HCT116 (cell line): Measurements from ENCODE around the gene HGF. TPM values are rescaled to one million over a fixed set of nuclear protein-coding genes. Genes with fewer than 3 reads are reported as not detected.

Experiments used
- ATAC-seq: fragments of 200-7000 bp; cut with Tn5 transposase; 2 replicates; pipeline ENCODE4 v1.9.1; 2020; ENCODE audit warnings: mild to moderate bottlenecking, moderate library complexity
- BruUV-seq: library from RNA; stranded (reverse); fragments of 400-500 nt; replicated peaks from 2 replicates; lab custom pipeline; 2021; lab: Mats Ljungman, UMichigan
- CTCF ChIA-PET: fragments of 300-600 bp; sonication (Branson Sonifier 250); formaldehyde crosslinking; loops from one replicate; lab custom pipeline; 2021; ENCODE audit warnings: antibody characterized with exemption; lab: Charles Lee
- POLR2A ChIA-PET: fragments of 300-600, 350-600 bp; sonication (Branson Sonifier 250); formaldehyde crosslinking; loops from one replicate; lab custom pipeline; 2021; ENCODE audit warnings: antibody characterized with exemption; lab: Charles Lee
- RAD21 ChIA-PET, 2 experiments: fragments of 300-600 bp; sonication (Branson Sonifier 250); formaldehyde crosslinking; loops; one replicate each; lab custom pipeline; 2023; ENCODE audit warnings: low total read pairs in 2 of 2; ENCODE audit not compliant: uncharacterized antibody in 2 of 2, unreplicated experiment in 2 of 2, low non-redundant PET in 1 of 2; lab: Charles Lee
- DNase-seq: peaks from one replicate; pipeline ENCODE4 v3.0.0-alpha.2; 2010; ENCODE audit warnings: low read depth, low spot score
- H2AFZ ChIP-seq: fragments of 200-600 bp; shearing (Covaris generic), sonication (generic); 2 replicates; pipeline ENCODE4 v1.6.1; 2017; ENCODE audit warnings: low read depth, mixed run types, mixed read lengths, antibody characterized with exemption, low read length; ENCODE audit not compliant: poor library complexity, severe bottlenecking
- H3K27ac ChIP-seq: 2 replicates; pipeline ENCODE4 v1.5.1; 2012; ENCODE audit warnings: low read depth, low read length
- H3K27me3 ChIP-seq: fragments of 200-600 bp; sonication (generic); 2 replicates; pipeline ENCODE4 v1.6.1; 2016; ENCODE audit warnings: mixed run types, low read length, mixed read lengths; ENCODE audit not compliant: insufficient read depth
- H3K36me3 ChIP-seq, 2 experiments: fragments of 200-500 bp in 1 of 2; fragments of 200-600 bp in 1 of 2; sonication (Bioruptor generic) in 1 of 2; sonication (generic) in 1 of 2; 2 replicates each; pipeline versions ENCODE4 v1.5.1 to v1.6.1; 2014 to 2016; ENCODE audit warnings: low read length in 2 of 2, inconsistent platforms in 1 of 2, mixed read lengths in 1 of 2, mixed run types in 1 of 2; ENCODE audit not compliant: insufficient read depth in 2 of 2, control insufficient read depth in 1 of 2
- H3K4me1 ChIP-seq, 2 experiments: fragments of 200-600 bp in 1 of 2; sonication (generic) in 1 of 2; 2 replicates each; pipeline versions ENCODE4 v1.5.1 to v1.6.1; 2012 to 2017; ENCODE audit warnings: low read length in 2 of 2, inconsistent platforms in 1 of 2, mild to moderate bottlenecking in 1 of 2, mixed read lengths in 1 of 2, mixed run types in 1 of 2, moderate library complexity in 1 of 2; ENCODE audit not compliant: insufficient read depth in 2 of 2, control insufficient read depth in 1 of 2
- H3K4me2 ChIP-seq: fragments of 200-600 bp; sonication (generic); 2 replicates; pipeline ENCODE4 v1.6.1; 2017; ENCODE audit warnings: mixed run types, low read length, mixed read lengths
- H3K4me3 ChIP-seq, 2 experiments: fragments of 200-600 bp in 1 of 2; sonication (generic) in 1 of 2; replicated peaks in 1 of 2; 2 replicates each; pipeline ENCODE4 v1.5.1; 2011 to 2016; ENCODE audit warnings: low read length in 2 of 2, control low read depth in 1 of 2, low read depth in 1 of 2, mild to moderate bottlenecking in 1 of 2, mixed read lengths in 1 of 2, mixed run types in 1 of 2
- H3K79me2 ChIP-seq: fragments of 200-600 bp; sonication (generic); 2 replicates; pipeline ENCODE4 v1.6.1; 2017; ENCODE audit warnings: mild to moderate bottlenecking, mixed run types, low read length, moderate library complexity, mixed read lengths; ENCODE audit not compliant: insufficient read depth
- H3K9ac ChIP-seq: fragments of 200-600 bp; sonication (generic); 2 replicates; pipeline ENCODE4 v1.6.1; 2016; ENCODE audit warnings: low read length, mixed read lengths
- H3K9me2 ChIP-seq: fragments of 200-600 bp; sonication (generic), shearing (Covaris generic); 2 replicates; pipeline ENCODE4 v1.6.1; 2017; ENCODE audit warnings: mixed run types, mild to moderate bottlenecking, moderate library complexity; ENCODE audit not compliant: insufficient read depth
- H3K9me3 ChIP-seq, 2 experiments: fragments of 200-500 bp in 1 of 2; fragments of 200-600 bp in 1 of 2; sonication (Bioruptor generic) in 1 of 2; sonication (generic) in 1 of 2; 2 replicates each; pipeline ENCODE4 v1.6.1; 2014 to 2017; ENCODE audit warnings: low read length in 2 of 2, mixed read lengths in 2 of 2, inconsistent platforms in 1 of 2, low read depth in 1 of 2, mild to moderate bottlenecking in 1 of 2, mixed run types in 1 of 2, moderate library complexity in 1 of 2; ENCODE audit not compliant: control insufficient read depth in 1 of 2, insufficient read depth in 1 of 2
- H4K20me1 ChIP-seq: fragments of 200-600 bp; sonication (generic), shearing (Covaris generic); 2 replicates; pipeline ENCODE4 v1.6.1; 2017; ENCODE audit warnings: mixed run types, mild to moderate bottlenecking, moderate library complexity; ENCODE audit not compliant: insufficient read depth
- ATF3 ChIP-seq: IDR thresholded peaks from 2 replicates; pipeline ENCODE4 v1.6.1; 2012
- CBX3 ChIP-seq: IDR thresholded peaks from 2 replicates; pipeline ENCODE4 v1.6.1; 2012; ENCODE audit warnings: low read depth
- CEBPB ChIP-seq: IDR thresholded peaks from 2 replicates; pipeline ENCODE4 v1.6.1; 2012; ENCODE audit warnings: low read depth
- CTCF ChIP-seq, 3 experiments: fragments of 200-600 bp in 1 of 3; sonication (generic) in 1 of 3; IDR thresholded peaks in 2 of 3; conservative IDR thresholded peaks in 1 of 3; 2 replicates each; pipeline ENCODE4 v1.5.1; 2012 to 2017; ENCODE audit warnings: low read depth in 2 of 3, low read length in 2 of 3, antibody characterized with exemption in 1 of 3, borderline replicate concordance in 1 of 3, control low read depth in 1 of 3, mild to moderate bottlenecking in 1 of 3, mixed read lengths in 1 of 3, mixed run types in 1 of 3, moderate library complexity in 1 of 3; ENCODE audit not compliant: insufficient read depth in 1 of 3
- EGR1 ChIP-seq: IDR thresholded peaks from 2 replicates; pipeline ENCODE4 v1.6.1; 2012; ENCODE audit warnings: low read depth
- EZH2phosphoT487 ChIP-seq: fragments of 200-600 bp; IDR thresholded peaks from 2 replicates; pipeline ENCODE4 v1.6.1; 2018; ENCODE audit warnings: antibody characterized with exemption, borderline replicate concordance
- RAD21 ChIP-seq: IDR thresholded peaks from 2 replicates; pipeline ENCODE4 v1.6.1; 2012; ENCODE audit warnings: low read depth, mild to moderate bottlenecking
- REST ChIP-seq: IDR thresholded peaks from 2 replicates; pipeline ENCODE4 v1.6.1; 2012; ENCODE audit warnings: low read depth
- SRF ChIP-seq: IDR thresholded peaks from 2 replicates; pipeline ENCODE4 v1.6.1; 2012; ENCODE audit warnings: low read depth
- YY1 ChIP-seq: IDR thresholded peaks from 2 replicates; pipeline ENCODE4 v1.6.1; 2011; ENCODE audit warnings: low read length, low read depth, moderate library complexity, mild to moderate bottlenecking; ENCODE audit not compliant: insufficient replicate concordance; ENCODE audit errors: extremely low read depth
- intact Hi-C: fragments of 100-400 bp; cut with micrococcal nuclease; formaldehyde crosslinking; loops from 2 replicates; pipeline ENCODE4 v1.10.0; 2022
- total RNA-seq: library from RNA; stranded (reverse); gene quantifications from one replicate; pipeline ENCODE4 v1.2.1, GENCODE V29; 2021; ENCODE audit not compliant: unreplicated experiment

The HGF gene
- total RNA-seq, 1 experiment from 2014 or later, result 0.15 TPM

GRCh38 chr7:81754918-81755696 is 14.7 kb downstream of the HGF start:
- no peaks in the 10 kb centered on the region for H3K4me1 ChIP-seq
- H3K9ac ChIP-seq, result no peak overlapping the region
- ATAC-seq, result no peak
- H3K27ac ChIP-seq, result no peak overlapping the region
- H2AFZ ChIP-seq, result no peak overlapping the region
- H4K20me1 ChIP-seq, result no peaks in the 10 kb centered on the region
- no peaks in the 10 kb centered on the region for H3K79me2 ChIP-seq
- DNase-seq, result no peak
- intact Hi-C loops, result no loop called here
- H3K9me3 ChIP-seq, result no peaks in the 10 kb centered on the region
- no peak overlapping the region for H3K4me3 ChIP-seq
- H3K36me3 ChIP-seq, result no peaks in the 10 kb centered on the region
- ChIA-PET CTCF (no interaction called here), POLR2A (no interaction called here), RAD21 (no interaction called here)
- no peak overlapping the region for H3K4me2 ChIP-seq
- H3K27me3 ChIP-seq, result no peaks in the 10 kb centered on the region
- TF ChIP-seq RAD21, result no peak
- no peak for TF ChIP-seq EGR1
- no peak for TF ChIP-seq EZH2phosphoT487
- TF ChIP-seq SRF, result no peak
- TF ChIP-seq REST, result no peak
- TF ChIP-seq CBX3, result no peak
- no peak for TF ChIP-seq ATF3
- TF ChIP-seq YY1, result no peak
- TF ChIP-seq CTCF (IDR thresholded peaks at IDR 0.05 in 2 of 3, conservative IDR thresholded peaks at IDR 0.05 in 1 of 3; ENCODE audit: borderline replicate concordance in 1 of 3, insufficient read depth in 1 of 3, low read depth in 2 of 3, low read length in 2 of 3), result no peak
- TF ChIP-seq CEBPB, result no peak
- BruUV-seq, result no TSS peak
- no peaks in the 10 kb centered on the region for H3K9me2 ChIP-seq
